ENCODE results near the gene ZBTB44. TPM values are rescaled to one million over a fixed set of nuclear protein-coding genes. Genes with fewer than 3 reads are reported as not detected.

ZBTB44 gene
- polyA plus RNA-seq, 1 of the 3 experiments (the other 2 are of a cell fraction) = 5.0 TPM

DNA sequence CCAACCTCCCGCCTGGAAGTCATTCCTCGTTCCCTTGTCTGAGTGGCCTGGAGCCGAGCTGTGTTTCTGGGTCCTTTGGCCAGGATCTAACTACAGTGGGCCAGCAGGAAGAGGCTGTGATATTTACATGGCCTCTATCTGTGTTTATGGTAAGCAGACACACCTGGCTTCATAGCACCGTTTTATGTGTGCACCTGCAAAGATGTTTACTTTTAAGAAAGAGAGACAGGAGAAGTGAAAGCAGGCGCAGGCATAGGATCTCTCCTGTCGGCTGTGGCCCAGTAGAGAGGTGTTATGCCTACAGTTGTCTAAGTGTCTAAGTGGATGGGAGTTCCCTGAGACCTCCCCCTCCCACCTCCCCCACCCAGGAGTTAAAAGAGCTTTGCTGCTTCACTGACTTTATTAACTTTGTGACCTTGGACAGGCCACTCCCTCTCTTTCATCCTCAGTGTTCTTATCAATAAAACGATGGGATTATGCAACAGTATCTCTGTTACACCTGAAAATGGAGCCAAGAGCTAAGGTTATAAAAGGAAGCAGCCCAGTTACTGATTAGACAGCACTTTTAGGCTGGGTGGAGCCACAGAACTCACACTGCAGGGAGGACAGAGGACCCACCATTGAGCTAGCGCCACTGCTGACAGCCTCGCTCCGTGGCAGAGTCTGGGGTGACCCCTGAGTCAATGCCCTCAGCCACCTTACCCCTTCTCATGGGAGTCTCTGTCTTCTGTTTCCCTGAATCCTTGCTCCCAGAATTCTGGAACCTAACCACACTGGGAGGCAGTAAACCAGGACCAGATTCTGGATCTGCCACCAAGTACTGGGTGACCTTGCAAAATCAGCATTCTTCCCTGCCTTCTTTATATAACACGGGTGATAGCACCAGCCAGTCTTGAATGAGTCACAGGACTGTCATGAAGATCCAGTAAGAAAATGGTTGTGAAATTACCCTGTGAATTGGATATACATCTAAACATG lies 133.1 kb downstream of the ZBTB44 start:
- H3K4me2 ChIP-seq = no peak overlapping the region
- no peak overlapping the region for H3K4me3 ChIP-seq (ENCODE audit: low read depth in 2 of 2, low read length in 1 of 2)
- H3K9ac ChIP-seq = no peak overlapping the region
- no peak overlapping the region for H2AFZ ChIP-seq (ENCODE audit: low read depth)
- no peaks in the 10 kb centered on the region; the same call in 1 of the 2 replicates for H3K27me3 ChIP-seq (ENCODE audit: insufficient read depth)
- ChIA-PET CTCF (interaction anchor here (0.7 to 1.1 kb wide), 2 partner anchors 31 to 262 kb away, joined by 3 read pairs; no protein-coding TSS in a partner anchor), POLR2A (no interaction called here)
- no peaks in the 10 kb centered on the region for H3K79me2 ChIP-seq (ENCODE audit: insufficient read depth)
- TF ChIP-seq, protein P1, sequence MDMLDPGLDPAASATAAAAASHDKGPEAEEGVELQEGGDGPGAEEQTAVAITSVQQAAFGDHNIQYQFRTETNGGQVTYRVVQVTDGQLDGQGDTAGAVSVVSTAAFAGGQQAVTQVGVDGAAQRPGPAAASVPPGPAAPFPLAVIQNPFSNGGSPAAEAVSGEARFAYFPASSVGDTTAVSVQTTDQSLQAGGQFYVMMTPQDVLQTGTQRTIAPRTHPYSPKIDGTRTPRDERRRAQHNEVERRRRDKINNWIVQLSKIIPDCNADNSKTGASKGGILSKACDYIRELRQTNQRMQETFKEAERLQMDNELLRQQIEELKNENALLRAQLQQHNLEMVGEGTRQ (IDR thresholded peaks at IDR 0.05; ENCODE audit: borderline replicate concordance, low read depth, low read length) = no peak
- TF ChIP-seq FOXM1 (IDR thresholded peaks at IDR 0.05; ENCODE audit: low read depth) (no peak), FOXJ3 (CRISPR knock-in tag; IDR thresholded peaks at IDR 0.05) (no peak), FOSL2 (IDR thresholded peaks at IDR 0.05; ENCODE audit: borderline replicate concordance, low read depth) (peak; percentile 35; the same call in 1 of the 2 replicates)
- 72% methylated on average over 8 of the region's 11 CpGs for WGBS (ENCODE audit: low lambda C conversion rate)
- H3K9me2 ChIP-seq = no peaks in the 10 kb centered on the region
- DNase-seq = no peak
- H3K36me3 ChIP-seq (replicated peaks in 1 of 2; ENCODE audit: control insufficient read depth in 1 of 2, insufficient read depth in 2 of 2, low read length in 1 of 2) = no peaks in the 10 kb centered on the region
- no peaks in the 10 kb centered on the region for H3K9me3 ChIP-seq
- H3F3A ChIP-seq (replicated peaks; ENCODE audit: insufficient read depth) = no peaks in the 10 kb centered on the region
- no peak overlapping the region for H3K27ac ChIP-seq (ENCODE audit: low read depth in 2 of 2, low read length in 1 of 2)
- H4K20me1 ChIP-seq (ENCODE audit: insufficient read depth) = no peaks in the 10 kb centered on the region
- peaks cover 0 to 3% of the 10 kb centered on the region in 2 experiments; a peak in 1 of 4 replicates for H3K4me1 ChIP-seq (ENCODE audit: control insufficient read depth in 1 of 2, insufficient read depth in 2 of 2, low read depth in 1 of 2, low read length in 1 of 2)

DNA sequence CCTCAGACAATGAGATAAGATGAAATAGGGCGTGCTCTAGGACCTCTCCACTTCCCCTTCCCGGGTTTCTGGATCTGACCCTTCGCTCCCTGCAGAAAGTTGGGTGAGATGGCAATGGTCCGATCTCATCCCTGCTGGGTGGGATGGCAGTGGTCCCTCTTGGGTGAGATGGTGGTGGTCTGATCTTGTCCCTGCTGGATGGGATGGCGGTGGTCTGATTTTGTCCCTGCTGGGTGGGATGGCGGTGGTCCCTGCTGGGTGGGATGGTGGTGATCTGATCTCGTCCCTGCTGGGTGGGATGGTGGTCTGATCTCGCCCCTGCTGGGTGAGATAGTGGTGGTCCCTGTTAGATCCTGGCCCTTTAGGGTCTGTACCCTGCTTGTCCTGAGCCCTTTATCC lies 133.8 kb downstream of the ZBTB44 start:
- Histone ChIP-seq H3K4me2 (no peak overlapping the region), H3K27me3 (ENCODE audit: insufficient read depth) (no peaks in the 10 kb centered on the region; the same call in 1 of the 2 replicates), H3K4me3 (ENCODE audit: low read depth in 2 of 2, low read length in 1 of 2) (no peak overlapping the region), H3K4me1 (ENCODE audit: control insufficient read depth in 1 of 2, insufficient read depth in 2 of 2, low read depth in 1 of 2, low read length in 1 of 2) (peaks cover 0 to 3% of the 10 kb centered on the region in 2 experiments; a peak in 1 of 4 replicates), H3K9ac (no peak overlapping the region), H3K79me2 (ENCODE audit: insufficient read depth) (no peaks in the 10 kb centered on the region), H3K9me3 (no peaks in the 10 kb centered on the region), H3F3A (replicated peaks; ENCODE audit: insufficient read depth) (no peaks in the 10 kb centered on the region), H3K36me3 (replicated peaks in 1 of 2; ENCODE audit: control insufficient read depth in 1 of 2, insufficient read depth in 2 of 2, low read length in 1 of 2) (no peaks in the 10 kb centered on the region), H3K27ac (ENCODE audit: low read depth in 2 of 2, low read length in 1 of 2) (no peak overlapping the region), H4K20me1 (ENCODE audit: insufficient read depth) (no peaks in the 10 kb centered on the region), H2AFZ (ENCODE audit: low read depth) (no peak overlapping the region), H3K9me2 (no peaks in the 10 kb centered on the region)
- ChIA-PET CTCF (interaction anchor here (1.1 kb wide), 1 partner anchor 261 kb away, joined by 3 read pairs; no protein-coding TSS in a partner anchor), POLR2A (no interaction called here)
- DNase-seq = no peak
- 74% methylated on average over 5 of the region's 8 CpGs for WGBS (ENCODE audit: low lambda C conversion rate)
- TF ChIP-seq, protein P2, sequence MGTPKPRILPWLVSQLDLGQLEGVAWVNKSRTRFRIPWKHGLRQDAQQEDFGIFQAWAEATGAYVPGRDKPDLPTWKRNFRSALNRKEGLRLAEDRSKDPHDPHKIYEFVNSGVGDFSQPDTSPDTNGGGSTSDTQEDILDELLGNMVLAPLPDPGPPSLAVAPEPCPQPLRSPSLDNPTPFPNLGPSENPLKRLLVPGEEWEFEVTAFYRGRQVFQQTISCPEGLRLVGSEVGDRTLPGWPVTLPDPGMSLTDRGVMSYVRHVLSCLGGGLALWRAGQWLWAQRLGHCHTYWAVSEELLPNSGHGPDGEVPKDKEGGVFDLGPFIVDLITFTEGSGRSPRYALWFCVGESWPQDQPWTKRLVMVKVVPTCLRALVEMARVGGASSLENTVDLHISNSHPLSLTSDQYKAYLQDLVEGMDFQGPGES (IDR thresholded peaks at IDR 0.05; ENCODE audit: low read depth, low read length) = no peak
- TF ChIP-seq YY1 (IDR thresholded peaks at IDR 0.05; ENCODE audit: low read depth) (no peak), SMC3 (IDR thresholded peaks at IDR 0.05; ENCODE audit: low read depth, low read length) (no peak), POLR2AphosphoS5 (IDR thresholded peaks at IDR 0.05; ENCODE audit: low read depth, low read length) (no peak), NFIC (IDR thresholded peaks at IDR 0.05; ENCODE audit: borderline replicate concordance) (no peak), GABPA (IDR thresholded peaks at IDR 0.05; ENCODE audit: low read depth) (no peak), FOXM1 (IDR thresholded peaks at IDR 0.05; ENCODE audit: low read depth) (no peak), CHD2 (IDR thresholded peaks at IDR 0.05; ENCODE audit: low read length, partially characterized antibody) (no peak), NRF1 (IDR thresholded peaks at IDR 0.05; ENCODE audit: low read depth, low read length) (no peak), RXRA (IDR thresholded peaks at IDR 0.05; ENCODE audit: borderline replicate concordance, low read depth) (no peak)
- TF ChIP-seq, protein P3, sequence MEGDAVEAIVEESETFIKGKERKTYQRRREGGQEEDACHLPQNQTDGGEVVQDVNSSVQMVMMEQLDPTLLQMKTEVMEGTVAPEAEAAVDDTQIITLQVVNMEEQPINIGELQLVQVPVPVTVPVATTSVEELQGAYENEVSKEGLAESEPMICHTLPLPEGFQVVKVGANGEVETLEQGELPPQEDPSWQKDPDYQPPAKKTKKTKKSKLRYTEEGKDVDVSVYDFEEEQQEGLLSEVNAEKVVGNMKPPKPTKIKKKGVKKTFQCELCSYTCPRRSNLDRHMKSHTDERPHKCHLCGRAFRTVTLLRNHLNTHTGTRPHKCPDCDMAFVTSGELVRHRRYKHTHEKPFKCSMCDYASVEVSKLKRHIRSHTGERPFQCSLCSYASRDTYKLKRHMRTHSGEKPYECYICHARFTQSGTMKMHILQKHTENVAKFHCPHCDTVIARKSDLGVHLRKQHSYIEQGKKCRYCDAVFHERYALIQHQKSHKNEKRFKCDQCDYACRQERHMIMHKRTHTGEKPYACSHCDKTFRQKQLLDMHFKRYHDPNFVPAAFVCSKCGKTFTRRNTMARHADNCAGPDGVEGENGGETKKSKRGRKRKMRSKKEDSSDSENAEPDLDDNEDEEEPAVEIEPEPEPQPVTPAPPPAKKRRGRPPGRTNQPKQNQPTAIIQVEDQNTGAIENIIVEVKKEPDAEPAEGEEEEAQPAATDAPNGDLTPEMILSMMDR (IDR thresholded peaks at IDR 0.05) = no peak

Measured in SK-N-SH (cell line).